ENCODE data around the gene ZSCAN22. TPM values are rescaled to one million over a fixed set of nuclear protein-coding genes. Genes with fewer than 3 reads are reported as not detected.

The ZSCAN22 gene
- total and polyA plus RNA-seq, 2 of the 13 experiments (the other 11 are each of a cell fraction or from before 2014, with no cell fraction given): 2.5 to 3.5 TPM

DNA sequence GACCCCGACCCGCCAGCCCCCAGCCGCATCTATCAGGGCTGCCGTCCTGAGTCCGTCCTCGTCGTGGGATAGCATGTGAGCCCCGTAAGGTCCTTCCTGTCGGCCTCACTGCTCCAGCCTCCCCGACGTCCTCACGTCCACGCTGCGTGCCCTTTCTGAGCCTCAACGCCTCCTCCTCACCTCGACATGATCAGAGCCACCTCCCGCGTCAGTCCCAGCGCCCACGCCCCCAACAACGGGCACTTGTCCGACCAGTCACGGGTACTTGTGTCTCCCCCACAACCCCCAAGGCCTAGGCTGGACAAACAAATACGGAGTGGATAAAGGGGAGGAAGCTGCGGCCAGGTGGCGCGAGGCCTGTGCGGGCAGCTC is 35.1 kb downstream of the ZSCAN22 start (continued):
- TF ChIP-seq ZMYM4 (CRISPR knock-in tag; IDR thresholded peaks at IDR 0.05) (0 out of 2 replicates have a peak, but pooled peaks have one; percentile 10), RBM22 (optimal IDR thresholded peaks at IDR 0.05; ENCODE audit: low read length) (peak; percentile 68), ZNF746 (CRISPR knock-in tag; IDR thresholded peaks at IDR 0.05) (no peak), ZNF484 (CRISPR knock-in tag; IDR thresholded peaks at IDR 0.05; ENCODE audit: borderline replicate concordance, low read depth) (no peak), ZFP82 (CRISPR knock-in tag; IDR thresholded peaks at IDR 0.05; ENCODE audit: borderline replicate concordance) (0 out of 2 replicates have a peak, but pooled peaks have one; percentile 8), ZBTB7A (CRISPR knock-in tag; IDR thresholded peaks at IDR 0.05) (no peak), SNAI1 (CRISPR knock-in tag; IDR thresholded peaks at IDR 0.05; ENCODE audit: borderline replicate concordance) (0 out of 2 replicates have a peak, but pooled peaks have one; percentile 22), SALL1 (CRISPR knock-in tag; IDR thresholded peaks at IDR 0.05) (0 out of 2 replicates have a peak, but pooled peaks have one; percentile 4), ZNF564 (CRISPR knock-in tag; IDR thresholded peaks at IDR 0.05) (peak; percentile 27; the same call in 1 of the 2 replicates), ZNF501 (CRISPR knock-in tag; IDR thresholded peaks at IDR 0.05) (peak; percentile 44; the same call in 1 of the 2 replicates), MAZ (IDR thresholded peaks at IDR 0.05; ENCODE audit: borderline replicate concordance, low read depth, low read length) (0 out of 2 replicates have a peak, but pooled peaks have one; percentile 12), MAZ (CRISPR knock-in tag; IDR thresholded peaks at IDR 0.05; ENCODE audit: low read depth) (peak; percentile 41; the same call in 1 of the 2 replicates)
- TF ChIP-seq, protein P1, sequence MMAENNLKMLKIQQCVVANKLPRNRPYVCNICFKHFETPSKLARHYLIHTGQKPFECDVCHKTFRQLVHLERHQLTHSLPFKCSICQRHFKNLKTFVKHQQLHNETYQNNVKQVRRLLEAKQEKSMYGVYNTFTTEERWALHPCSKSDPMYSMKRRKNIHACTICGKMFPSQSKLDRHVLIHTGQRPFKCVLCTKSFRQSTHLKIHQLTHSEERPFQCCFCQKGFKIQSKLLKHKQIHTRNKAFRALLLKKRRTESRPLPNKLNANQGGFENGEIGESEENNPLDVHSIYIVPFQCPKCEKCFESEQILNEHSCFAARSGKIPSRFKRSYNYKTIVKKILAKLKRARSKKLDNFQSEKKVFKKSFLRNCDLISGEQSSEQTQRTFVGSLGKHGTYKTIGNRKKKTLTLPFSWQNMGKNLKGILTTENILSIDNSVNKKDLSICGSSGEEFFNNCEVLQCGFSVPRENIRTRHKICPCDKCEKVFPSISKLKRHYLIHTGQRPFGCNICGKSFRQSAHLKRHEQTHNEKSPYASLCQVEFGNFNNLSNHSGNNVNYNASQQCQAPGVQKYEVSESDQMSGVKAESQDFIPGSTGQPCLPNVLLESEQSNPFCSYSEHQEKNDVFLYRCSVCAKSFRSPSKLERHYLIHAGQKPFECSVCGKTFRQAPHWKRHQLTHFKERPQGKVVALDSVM (CRISPR knock-in tag; IDR thresholded peaks at IDR 0.05): peak; percentile 92
- TF ChIP-seq, protein P2, sequence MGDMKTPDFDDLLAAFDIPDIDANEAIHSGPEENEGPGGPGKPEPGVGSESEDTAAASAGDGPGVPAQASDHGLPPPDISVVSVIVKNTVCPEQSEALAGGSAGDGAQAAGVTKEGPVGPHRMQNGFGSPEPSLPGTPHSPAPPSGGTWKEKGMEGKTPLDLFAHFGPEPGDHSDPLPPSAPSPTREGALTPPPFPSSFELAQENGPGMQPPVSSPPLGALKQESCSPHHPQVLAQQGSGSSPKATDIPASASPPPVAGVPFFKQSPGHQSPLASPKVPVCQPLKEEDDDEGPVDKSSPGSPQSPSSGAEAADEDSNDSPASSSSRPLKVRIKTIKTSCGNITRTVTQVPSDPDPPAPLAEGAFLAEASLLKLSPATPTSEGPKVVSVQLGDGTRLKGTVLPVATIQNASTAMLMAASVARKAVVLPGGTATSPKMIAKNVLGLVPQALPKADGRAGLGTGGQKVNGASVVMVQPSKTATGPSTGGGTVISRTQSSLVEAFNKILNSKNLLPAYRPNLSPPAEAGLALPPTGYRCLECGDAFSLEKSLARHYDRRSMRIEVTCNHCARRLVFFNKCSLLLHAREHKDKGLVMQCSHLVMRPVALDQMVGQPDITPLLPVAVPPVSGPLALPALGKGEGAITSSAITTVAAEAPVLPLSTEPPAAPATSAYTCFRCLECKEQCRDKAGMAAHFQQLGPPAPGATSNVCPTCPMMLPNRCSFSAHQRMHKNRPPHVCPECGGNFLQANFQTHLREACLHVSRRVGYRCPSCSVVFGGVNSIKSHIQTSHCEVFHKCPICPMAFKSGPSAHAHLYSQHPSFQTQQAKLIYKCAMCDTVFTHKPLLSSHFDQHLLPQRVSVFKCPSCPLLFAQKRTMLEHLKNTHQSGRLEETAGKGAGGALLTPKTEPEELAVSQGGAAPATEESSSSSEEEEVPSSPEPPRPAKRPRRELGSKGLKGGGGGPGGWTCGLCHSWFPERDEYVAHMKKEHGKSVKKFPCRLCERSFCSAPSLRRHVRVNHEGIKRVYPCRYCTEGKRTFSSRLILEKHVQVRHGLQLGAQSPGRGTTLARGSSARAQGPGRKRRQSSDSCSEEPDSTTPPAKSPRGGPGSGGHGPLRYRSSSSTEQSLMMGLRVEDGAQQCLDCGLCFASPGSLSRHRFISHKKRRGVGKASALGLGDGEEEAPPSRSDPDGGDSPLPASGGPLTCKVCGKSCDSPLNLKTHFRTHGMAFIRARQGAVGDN (CRISPR knock-in tag; IDR thresholded peaks at IDR 0.05): no peak; the same call in 1 of the 2 replicates
- TF ChIP-seq, protein P3, sequence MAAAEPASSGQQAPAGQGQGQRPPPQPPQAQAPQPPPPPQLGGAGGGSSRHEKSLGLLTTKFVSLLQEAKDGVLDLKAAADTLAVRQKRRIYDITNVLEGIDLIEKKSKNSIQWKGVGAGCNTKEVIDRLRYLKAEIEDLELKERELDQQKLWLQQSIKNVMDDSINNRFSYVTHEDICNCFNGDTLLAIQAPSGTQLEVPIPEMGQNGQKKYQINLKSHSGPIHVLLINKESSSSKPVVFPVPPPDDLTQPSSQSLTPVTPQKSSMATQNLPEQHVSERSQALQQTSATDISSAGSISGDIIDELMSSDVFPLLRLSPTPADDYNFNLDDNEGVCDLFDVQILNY (CRISPR knock-in tag; conservative IDR thresholded peaks at IDR 0.05): 0 out of 2 replicates have a peak, but pooled peaks have one; percentile 13
- TF ChIP-seq, protein P4, sequence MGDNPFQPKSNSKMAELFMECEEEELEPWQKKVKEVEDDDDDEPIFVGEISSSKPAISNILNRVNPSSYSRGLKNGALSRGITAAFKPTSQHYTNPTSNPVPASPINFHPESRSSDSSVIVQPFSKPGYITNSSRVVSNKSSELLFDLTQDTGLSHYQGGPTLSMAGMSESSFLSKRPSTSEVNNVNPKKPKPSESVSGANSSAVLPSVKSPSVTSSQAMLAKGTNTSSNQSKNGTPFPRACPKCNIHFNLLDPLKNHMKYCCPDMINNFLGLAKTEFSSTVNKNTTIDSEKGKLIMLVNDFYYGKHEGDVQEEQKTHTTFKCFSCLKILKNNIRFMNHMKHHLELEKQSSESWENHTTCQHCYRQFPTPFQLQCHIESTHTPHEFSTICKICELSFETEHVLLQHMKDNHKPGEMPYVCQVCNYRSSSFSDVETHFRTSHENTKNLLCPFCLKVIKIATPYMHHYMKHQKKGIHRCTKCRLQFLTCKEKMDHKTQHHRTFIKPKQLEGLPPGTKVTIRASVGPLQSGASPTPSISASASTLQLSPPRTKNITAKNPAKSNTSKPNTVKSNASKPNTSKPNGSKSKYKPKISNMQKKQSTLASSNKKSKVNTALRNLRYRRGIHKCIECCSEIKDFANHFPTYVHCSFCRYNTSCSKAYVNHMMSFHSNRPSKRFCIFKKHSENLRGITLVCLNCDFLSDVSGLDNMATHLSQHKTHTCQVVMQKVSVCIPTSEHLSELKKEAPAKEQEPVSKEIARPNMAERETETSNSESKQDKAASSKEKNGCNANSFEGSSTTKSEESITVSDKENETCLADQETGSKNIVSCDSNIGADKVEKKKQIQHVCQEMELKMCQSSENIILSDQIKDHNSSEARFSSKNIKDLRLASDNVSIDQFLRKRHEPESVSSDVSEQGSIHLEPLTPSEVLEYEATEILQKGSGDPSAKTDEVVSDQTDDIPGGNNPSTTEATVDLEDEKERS (CRISPR knock-in tag; IDR thresholded peaks at IDR 0.05): peak; percentile 87; the same call in 1 of the 2 replicates
- TF ChIP-seq, protein P5, sequence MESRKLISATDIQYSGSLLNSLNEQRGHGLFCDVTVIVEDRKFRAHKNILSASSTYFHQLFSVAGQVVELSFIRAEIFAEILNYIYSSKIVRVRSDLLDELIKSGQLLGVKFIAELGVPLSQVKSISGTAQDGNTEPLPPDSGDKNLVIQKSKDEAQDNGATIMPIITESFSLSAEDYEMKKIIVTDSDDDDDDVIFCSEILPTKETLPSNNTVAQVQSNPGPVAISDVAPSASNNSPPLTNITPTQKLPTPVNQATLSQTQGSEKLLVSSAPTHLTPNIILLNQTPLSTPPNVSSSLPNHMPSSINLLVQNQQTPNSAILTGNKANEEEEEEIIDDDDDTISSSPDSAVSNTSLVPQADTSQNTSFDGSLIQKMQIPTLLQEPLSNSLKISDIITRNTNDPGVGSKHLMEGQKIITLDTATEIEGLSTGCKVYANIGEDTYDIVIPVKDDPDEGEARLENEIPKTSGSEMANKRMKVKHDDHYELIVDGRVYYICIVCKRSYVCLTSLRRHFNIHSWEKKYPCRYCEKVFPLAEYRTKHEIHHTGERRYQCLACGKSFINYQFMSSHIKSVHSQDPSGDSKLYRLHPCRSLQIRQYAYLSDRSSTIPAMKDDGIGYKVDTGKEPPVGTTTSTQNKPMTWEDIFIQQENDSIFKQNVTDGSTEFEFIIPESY (CRISPR knock-in tag; IDR thresholded peaks at IDR 0.05): peak; percentile 60
